HG03060 (cell line): Measurements from ENCODE around the gene BRS3.
"Not testable (repeated sequence)": the region's sequence is repeated elsewhere in the genome, so short reads cannot be mapped to it uniquely, and the experiment has no call there.

Experiments
- ATAC-seq: cut with Tn5 transposase; IDR thresholded peaks from one replicate; pipeline ENCODE4 v1.9.1; 2021; ENCODE audit warnings: low read depth, moderate number of reproducible peaks; ENCODE audit not compliant: unreplicated experiment

BRS3 gene

DNA sequence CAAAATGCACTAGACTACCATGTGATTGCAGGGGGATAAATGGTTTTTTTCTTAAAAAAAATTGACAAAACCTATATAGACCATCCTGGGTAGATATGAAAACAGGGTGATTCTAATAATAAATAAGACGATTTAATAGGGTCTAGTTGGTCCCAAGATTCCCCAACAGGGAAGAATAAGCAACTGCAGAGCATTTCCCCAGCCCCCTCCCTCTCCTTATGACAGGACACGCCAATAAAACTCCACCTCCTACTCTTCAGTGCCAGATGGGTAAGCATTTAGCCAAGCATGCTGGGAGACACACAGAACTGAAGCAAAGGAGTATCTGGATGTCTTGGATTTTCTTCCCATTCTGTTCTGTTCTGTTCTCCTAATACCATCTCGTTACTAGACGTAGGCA, at the start of gene BRS3:
BRS3 (plus strand) TSS at position 301 of the 400 bp plus-strand sequence. CDS start 168 bp downstream, outside the sequence.
- ATAC-seq: no peak

DNA sequence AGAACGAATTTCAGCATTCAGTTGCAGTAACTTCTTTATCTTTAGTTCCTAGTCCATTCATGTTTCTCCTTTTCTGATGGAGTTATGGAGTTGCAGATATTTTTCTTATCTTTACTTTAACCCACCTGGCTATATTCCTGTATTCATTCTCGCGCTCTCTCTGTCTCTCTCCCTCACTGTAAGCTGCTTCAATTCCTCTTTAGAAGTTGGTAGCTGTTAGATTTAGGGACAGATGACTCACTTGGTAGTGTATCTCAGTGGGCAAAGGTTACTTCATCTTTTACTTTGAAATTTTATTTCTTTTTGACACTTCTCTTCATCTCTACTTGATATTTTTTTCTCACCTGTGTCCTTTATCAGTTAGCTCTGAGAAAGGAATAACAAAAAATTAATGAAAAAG, 49.6 kb upstream of the BRS3 start:
- ATAC-seq: no peak

DNA sequence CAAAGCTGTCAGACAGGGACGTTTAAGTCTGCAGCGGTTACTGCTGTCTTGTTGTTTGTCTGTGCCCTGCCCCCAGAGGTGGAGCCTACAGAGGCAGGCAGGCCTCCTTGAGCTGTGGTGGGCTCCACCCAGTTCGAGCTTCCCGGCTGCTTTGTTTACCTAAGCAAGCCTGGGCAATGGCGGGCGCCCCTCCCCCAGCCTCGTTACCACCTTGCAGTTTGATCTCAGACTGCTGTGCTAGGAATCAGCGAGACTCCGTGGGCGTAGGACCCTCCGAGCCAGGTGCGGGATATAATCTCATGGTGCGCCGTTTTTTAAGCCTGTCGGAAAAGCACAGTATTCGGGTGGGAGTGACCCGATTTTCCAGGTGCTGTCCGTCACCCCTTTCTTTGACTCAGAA, 42.1 kb upstream of the BRS3 start:
- not testable (repeated sequence) for ATAC-seq

DNA sequence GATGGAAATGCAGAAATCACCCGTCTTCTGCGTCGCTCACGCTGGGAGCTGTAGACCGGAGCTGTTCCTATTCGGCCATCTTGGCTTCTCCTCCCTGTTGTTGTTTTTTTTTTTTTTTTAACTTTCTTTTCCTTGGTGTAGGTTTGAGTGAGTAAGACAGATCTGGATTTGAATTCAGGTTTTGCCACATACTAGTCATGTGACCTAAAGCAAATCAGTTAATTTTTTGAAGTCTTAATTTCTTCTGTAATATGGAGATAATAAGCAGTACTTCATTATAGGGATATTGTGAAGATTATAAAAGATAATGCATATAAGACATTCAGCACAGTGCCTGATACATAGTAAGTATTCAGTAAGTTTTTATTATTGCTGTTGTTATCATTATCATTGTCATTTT, 41.5 kb upstream of the BRS3 start:
- ATAC-seq: no peak

DNA sequence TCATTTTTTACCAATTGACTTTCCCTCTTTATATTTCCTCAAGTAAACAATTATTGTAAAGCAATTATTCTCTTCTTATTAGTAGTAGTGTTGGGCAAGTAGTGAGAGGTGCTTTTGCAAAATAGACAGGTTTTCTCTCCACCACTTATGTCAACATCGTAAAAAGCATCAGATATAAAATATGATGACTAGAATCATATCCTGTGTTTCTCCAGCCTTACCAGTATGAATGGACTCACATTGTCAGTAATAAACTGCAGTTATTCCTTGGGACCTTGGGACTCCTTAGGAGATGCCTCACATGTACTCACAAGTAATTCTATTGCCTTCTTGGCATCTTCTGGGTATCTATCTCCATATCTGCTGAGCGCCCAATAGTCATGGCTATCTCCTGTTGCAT, 40.4 kb upstream of the BRS3 start:
- no peak for ATAC-seq

DNA sequence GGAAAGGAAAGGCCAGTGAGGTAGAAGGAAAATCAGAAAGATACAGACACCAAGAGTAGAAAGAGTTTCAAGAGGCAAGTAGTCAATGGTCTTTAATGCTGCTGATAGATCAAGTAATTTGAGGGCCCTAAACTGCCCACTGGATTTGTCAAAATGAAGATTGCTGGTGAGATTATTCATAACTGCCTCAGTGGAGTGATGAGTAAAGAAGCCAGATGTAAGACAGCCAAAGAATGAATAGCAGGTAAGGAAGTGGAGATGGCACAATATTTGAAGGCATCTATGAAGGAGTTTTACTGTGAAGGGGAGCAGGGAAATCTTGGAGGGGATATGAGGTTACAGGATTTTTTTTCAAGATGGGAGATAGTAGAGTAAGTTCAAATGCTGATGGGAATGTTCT, 39.8 kb upstream of the BRS3 start:
- no peak for ATAC-seq

DNA sequence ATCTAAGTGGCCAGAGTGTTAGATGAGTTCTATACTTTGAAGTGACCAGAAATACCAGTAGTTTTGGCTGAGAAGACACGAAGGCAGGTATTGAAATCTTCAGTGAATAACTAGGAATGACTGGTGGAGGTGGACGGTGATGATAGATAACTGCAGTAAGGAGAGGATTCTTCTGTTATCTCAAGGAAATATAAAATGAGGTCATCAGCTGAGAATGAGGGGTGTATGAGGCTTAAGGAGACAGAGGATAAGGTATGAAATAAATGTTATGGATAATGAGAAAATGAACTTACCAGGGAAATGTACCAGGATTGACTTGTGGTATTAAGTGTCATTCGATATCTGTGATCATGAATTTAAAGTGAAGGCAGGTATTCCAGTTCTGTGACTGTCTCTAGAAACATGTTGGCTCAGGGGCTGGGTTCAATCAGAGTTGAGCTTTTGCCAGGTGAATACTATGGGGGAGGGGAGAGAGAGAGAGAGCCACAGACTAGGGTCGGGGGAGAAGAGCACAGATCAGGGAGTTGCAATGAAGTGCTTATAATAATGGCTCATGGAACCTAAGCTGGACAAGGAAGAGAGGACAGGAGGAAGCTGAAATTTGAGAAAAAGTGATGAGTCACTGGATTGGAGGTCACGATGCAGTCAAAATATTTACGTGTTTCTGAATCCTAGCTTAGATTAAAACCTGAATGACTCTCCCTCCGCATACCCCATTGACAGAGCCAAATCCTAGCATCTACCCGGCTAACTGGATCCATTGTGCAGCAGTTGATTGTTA, 37.5 kb upstream of the BRS3 start:
- ATAC-seq: no peak

DNA sequence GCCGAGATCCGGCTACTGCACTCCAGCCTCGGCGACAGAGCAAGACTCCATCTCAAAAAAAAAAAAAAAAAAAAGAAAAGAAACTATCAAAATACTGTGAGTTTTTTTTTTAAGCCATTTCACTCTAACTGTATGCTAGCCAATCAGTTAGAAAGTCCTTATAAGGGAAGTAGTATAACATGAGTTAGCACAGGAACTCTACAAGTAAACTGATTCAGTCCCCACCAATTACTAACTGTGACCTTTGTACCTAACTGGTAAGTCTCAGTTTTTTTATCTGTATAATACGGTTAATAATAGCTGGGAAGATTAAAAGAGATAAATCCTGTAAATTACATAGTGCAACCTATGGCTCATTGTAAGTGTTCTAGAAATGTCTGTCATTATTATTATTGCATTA, 35.1 kb upstream of the BRS3 start:
- ATAC-seq: no peak

DNA sequence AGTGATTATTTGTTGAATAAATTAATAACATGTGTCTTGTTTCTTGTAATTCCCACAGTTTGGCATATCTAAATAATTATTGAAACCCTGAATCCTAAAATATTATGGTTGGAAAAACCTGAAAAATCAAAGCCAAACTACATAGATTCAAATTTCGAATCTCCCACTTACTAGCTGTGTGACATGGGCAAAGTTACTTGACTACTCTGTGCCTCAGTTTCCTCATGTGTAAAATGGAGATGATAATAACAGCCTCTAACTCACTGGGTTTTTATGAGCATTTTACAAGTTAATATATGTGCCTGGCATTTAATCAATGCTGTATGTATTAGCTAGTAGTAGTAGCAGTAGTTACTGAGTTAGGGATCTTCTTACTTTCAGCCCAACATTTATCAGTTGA, 34.6 kb upstream of the BRS3 start:
- ATAC-seq: no peak

DNA sequence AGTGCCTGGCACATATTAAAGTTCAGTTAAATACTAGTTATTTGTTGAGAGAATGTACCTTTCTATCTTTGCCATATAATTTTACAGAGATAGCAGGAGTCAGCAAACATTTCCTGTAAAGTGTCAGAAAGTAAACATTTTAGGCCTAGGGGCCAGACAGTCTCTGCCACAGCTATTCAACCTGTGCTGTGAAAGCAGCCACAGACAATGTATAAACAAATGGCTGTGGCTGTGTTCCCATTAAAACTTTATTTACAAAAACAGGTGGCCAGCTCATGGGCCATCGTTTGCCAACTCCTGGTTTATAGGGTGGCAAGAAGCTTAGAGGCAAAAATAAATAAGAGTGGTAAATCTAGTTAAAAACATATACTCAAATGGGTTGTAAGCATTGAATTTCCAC, 34.0 kb upstream of the BRS3 start:
- no peak for ATAC-seq

DNA sequence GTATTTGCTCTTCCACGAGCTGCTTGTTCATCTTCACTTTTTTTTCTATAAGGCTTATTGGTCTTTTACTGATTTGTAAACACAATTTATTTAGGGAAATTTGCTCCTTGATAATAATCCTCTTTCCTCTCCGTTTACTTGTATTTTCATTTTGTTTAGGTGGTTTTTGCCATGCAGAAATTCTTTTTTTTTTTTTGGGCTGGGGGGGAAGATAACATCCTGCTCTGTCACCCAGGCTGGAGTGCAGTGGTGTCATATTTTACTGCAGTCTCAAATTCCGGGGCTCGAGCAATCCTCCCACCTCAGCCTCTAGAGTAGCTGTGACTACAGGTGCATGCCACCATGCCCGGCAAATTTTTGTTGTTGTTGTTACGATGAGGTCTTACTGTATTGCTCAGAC, 31.6 kb upstream of the BRS3 start:
- ATAC-seq: no peak

DNA sequence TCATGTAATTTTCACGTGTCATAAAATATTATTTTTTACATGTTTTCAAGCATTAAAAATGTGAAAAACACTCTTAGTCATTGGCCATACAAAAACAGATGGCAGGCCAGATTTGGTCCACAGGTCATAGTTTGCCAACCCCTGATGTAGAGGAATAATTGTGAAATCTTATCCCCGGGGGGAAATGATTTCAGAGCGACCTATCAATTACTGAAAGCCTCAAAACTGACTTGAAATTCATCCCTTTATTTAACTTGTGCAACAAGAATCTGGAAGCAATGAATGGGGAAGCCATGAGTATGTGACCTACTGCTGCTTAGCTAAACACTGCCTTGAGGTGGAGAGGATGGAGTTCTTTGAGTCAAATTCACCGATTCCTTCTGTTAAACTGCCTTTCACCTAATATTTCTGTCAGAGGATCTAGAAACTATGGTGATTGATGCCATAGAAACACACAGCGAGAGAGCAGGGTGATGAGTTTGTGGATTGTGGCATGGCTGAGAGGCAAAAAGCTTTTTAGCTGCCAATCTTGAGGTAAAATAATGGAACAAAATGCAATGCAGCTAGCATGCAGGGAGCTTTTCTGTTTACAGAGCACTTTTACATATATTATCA, 30.3 kb upstream of the BRS3 start:
- no peak for ATAC-seq

DNA sequence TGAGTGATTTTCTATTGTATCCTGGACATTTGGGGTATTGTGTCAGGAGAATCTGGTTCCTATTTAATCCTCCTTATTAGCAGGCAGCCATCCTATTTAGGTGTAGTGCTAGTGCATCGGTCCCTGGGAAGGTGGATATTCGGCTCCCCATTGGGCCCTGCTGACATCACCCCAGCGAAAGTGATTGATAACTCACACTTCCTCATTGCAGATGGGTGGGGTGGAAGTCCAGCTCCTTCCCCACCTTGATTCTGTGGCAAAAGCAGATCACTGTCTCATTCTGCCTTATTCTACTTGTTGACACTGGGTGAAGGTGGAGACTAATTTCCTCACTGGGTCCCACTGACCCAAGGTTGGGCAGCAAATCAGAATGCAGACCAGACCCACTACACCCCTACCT, 23.2 kb upstream of the BRS3 start:
- no peak for ATAC-seq

DNA sequence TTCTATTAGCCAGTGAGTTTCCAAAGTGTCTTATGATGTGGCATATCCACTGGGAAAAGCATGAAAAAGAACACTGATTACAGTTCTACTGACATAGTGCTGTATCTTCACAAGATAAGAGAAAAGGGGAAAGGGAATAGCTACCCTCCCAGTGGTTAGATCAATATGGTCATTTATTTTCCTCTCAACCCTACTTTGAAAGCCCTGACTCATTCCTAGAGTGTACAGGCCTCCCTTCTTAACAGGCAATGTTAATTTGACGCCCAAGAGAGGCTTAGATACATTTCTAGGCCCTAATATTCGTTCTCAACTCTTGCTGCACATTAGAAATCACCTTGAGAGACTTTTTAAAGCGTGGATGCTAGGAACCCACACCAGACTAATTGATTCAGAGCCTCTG, 20.4 kb upstream of the BRS3 start:
- no peak for ATAC-seq

DNA sequence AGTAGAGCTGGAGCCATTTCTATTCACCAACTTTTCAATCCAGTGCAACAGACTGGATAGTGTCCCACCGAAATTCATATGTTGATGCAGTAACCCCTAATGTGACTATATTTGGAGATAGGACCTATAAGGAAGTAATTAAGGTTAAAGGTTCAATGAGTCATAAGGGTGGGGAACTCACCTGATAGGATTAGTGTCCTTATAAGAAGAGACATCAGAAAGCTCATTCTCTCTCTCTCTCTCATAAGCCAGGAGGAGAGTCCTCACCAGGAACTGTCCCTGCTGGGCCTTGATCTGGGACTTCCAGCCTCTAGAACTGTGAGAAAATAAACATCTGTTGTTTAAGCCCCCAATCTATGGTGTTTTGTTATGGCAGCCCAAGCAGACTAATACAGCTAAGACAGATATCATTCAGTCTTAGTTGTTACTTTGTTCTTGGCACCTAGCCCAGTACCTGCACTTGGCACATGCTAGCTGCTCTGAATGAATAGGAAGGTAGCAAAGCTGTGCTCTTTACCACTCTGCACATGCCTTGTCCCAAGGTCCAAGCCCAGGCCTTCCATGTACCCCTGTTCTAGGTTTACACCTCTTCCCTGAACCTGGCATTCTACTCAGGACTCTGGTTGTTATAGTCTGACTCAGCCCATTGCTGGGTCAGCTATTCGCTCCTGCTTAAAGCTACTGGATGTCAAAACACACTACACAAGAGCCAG, 19.2 kb upstream of the BRS3 start:
- no peak for ATAC-seq

DNA sequence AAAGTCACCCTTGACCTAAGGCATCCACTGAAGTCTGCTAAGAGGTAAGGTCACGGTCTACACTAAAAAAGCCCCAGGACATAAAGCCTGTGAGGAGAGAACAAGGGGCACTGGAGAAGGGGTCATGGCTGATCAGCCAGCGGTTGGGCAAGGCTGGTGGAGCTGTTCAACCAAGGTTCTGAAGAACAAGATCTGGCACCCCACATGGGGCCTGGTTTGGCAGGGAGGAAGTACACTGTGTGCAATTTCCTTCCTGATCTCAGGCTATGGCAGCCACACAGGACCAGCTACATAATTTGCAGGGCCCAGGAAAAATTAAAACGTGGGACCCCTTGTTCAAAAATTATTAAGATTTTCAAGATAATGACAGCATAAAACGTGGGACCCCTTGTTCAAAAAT, 14.1 kb upstream of the BRS3 start:
- no peak for ATAC-seq

DNA sequence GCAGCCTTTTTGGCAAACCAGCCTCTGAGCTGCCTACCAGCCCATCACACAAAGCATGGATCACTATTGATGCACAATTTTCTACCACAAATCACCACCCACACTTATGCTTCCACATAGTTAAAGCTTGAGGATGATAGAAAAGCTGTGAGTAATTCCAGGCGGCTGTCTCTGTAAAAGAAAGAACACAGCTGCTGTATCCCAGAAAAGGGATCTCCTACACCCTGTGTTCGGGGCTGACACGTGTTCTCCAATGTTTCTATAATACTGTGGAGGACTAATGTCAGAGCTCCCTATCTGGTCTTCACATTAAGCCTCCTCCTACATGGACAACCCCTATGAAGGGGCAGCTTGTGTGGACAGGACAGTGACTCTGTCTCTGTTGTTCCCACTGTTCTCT, 12.5 kb upstream of the BRS3 start:
- ATAC-seq: no peak

DNA sequence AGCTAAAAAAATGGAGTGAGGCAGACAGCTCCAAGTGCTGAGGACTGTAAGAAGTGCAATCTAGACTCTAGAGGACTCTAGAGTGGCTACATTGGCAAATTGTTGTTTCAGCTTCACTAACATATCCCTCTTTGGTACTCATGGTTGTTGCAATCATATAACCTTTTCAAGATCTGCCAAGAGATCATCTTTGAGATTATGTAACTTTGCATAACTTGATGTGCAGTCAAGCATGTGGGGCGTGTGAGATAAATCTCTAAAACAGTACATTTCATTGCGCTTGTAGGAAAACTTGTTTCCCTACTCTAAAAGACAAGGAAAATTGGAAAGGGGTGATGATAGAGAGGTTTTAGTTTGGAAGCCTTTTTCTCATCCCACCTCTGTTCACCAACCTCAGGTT, 11.2 kb upstream of the BRS3 start:
- ATAC-seq: no peak

DNA sequence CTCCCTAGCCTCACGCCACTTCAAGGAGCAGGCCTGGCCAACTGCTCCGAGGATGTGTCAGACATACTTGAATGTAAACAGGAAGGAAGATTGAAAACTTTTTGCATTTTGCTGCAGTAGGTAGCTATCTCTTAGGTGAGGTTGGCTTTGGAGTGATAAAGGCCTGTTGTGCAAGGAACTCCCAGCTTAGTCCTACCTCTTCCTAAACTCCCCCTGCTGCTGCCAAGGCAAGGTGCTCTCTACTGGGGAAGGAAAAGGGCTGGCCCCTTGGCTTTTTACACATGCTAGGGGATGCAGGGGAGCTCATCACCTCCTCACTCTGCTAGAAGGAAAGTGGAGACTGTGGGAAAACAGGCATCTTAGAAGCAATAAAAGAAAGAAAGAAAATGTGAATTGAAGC, 10.7 kb upstream of the BRS3 start:
- ATAC-seq: no peak

DNA sequence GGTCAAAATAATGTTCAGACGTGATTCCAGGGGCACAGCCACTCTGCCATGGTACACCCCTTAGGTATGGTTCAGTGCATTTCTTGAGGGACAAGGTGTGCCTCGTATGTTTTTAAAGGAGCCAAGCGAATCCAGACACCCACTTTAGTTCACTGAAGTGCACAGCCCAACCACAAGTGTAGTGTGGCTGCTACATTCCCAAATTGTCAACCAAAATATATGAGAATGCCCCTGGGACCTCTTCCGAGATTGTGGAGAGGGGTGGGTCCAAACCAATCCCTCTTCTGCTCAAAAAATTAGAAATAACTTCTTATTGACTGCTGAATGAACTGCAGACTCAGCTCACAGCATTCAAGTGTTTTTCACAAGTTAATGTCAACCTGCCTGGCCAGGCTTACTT, 7.4 kb upstream of the BRS3 start:
- no peak for ATAC-seq

DNA sequence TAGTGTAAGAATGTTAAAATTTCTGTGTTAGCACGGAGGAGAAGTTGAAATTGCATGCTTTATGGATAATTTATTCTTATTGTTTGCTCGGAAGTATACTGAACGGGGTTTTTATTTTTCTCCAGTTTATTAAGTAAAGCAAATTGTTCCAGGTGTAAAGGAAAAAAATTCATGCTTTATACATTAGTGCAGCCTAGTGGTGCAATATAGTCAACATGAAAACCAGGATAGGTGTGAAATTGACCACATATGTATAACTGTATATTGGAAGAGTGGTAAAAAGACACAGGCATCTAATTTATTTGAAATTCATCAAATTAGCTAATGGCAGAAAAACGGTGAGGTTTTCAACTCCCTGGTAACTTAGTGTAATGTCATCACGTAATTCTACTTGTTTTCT, 959 bp downstream of the BRS3 start:
- ATAC-seq: no peak

DNA sequence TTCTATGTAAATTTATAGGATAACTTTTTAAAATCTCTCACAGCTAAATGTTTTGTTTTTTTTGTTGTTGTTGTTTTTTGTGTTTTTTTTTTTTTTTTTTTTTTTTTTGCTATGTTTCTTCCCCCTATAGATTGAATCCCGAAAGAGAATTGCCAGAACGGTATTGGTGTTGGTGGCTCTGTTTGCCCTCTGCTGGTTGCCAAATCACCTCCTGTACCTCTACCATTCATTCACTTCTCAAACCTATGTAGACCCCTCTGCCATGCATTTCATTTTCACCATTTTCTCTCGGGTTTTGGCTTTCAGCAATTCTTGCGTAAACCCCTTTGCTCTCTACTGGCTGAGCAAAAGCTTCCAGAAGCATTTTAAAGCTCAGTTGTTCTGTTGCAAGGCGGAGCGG, 4.1 kb downstream of the BRS3 start:
- no peak for ATAC-seq
